B cell (primary cell): Measurements from ENCODE around the gene THADA.

Experiments used
- CTCF ChIP-seq: fragments of 200-600 bp; IDR thresholded peaks from one replicate; pipeline ENCODE4 v1.8.0; 2022; ENCODE audit warnings: antibody characterized with exemption, mild to moderate bottlenecking
- EZH2 ChIP-seq: IDR thresholded peaks from 2 replicates; pipeline ENCODE4 v1.6.1; 2012; ENCODE audit warnings: borderline replicate concordance, low read depth, mild to moderate bottlenecking, moderate library complexity, low read length; ENCODE audit not compliant: insufficient read depth, poor library complexity, severe bottlenecking

GRCh38 chr2:43448011-43448821 lies 147.6 kb downstream of the THADA start:
- TF ChIP-seq CTCF = no peak
- TF ChIP-seq EZH2 = no peak
